Measurements from ENCODE around the gene PKD1. TPM values are rescaled to one million over a fixed set of nuclear protein-coding genes. Genes with fewer than 3 reads are reported as not detected.

The PKD1 gene
- total and polyA plus RNA-seq, 2 of the 13 experiments (the other 11 are each of a cell fraction or from before 2014, with no cell fraction given) = 22.1 to 23.0 TPM

- no peak for TF ChIP-seq TIGD3 (CRISPR knock-in tag; IDR thresholded peaks at IDR 0.05; ENCODE audit: borderline replicate concordance)
- TF ChIP-seq KAT7 (CRISPR knock-in tag; IDR thresholded peaks at IDR 0.05; ENCODE audit: borderline replicate concordance) = no peak
- no peak for TF ChIP-seq ATF4 (CRISPR knock-in tag; IDR thresholded peaks at IDR 0.05)
- no peak for TF ChIP-seq NFE2L2 (IDR thresholded peaks at IDR 0.05; ENCODE audit: low read length)
- TF ChIP-seq TBX3 (IDR thresholded peaks at IDR 0.05; ENCODE audit: borderline replicate concordance) = no peak
- TF ChIP-seq ZNF430 (CRISPR knock-in tag; IDR thresholded peaks at IDR 0.05) = no peak
- no peak for TF ChIP-seq ZNF383 (CRISPR knock-in tag; IDR thresholded peaks at IDR 0.05; ENCODE audit: borderline replicate concordance)
- TF ChIP-seq ZNF549 (CRISPR knock-in tag; IDR thresholded peaks at IDR 0.05) = no peak
- no peak for TF ChIP-seq ZNF142 (CRISPR knock-in tag; IDR thresholded peaks at IDR 0.05)
- no peak; the same call in 1 of the 2 replicates for TF ChIP-seq ZSCAN29 (CRISPR knock-in tag; conservative IDR thresholded peaks at IDR 0.05)
- no peak for TF ChIP-seq THRA (CRISPR knock-in tag; IDR thresholded peaks at IDR 0.05; ENCODE audit: borderline replicate concordance)
- TF ChIP-seq ZNF552 (CRISPR knock-in tag; IDR thresholded peaks at IDR 0.05; ENCODE audit: borderline replicate concordance) = no peak
- no peak for TF ChIP-seq KLF16 (CRISPR knock-in tag; IDR thresholded peaks at IDR 0.05)
- TF ChIP-seq ZBTB26 (CRISPR knock-in tag; IDR thresholded peaks at IDR 0.05; ENCODE audit: borderline replicate concordance) = no peak
- no peak for TF ChIP-seq HIC2 (CRISPR knock-in tag; IDR thresholded peaks at IDR 0.05; ENCODE audit: low read depth)
These were observed 18.9 kb upstream of the PKD1 start (continued) for GRCh38 chr16:2154533-2155090.
